SH-SY5Y (cell line): ENCODE results near the gene DLX6.

Experiments
- GATA2 ChIP-seq: IDR thresholded peaks from 2 replicates; pipeline ENCODE4 v1.6.1; 2011; ENCODE audit warnings: mild to moderate bottlenecking, low read depth, low read length
- GATA3 ChIP-seq: IDR thresholded peaks from 2 replicates; pipeline ENCODE4 v1.6.1; 2011; ENCODE audit warnings: low read depth, mild to moderate bottlenecking, low read length, moderate library complexity

GRCh38 chr7:97008275-97008917, 3.0 kb downstream of the DLX6 start:
- TF ChIP-seq GATA2 (no peak), GATA3 (no peak)
